NK-92 treated with Interleukin-12 subunit alpha and Interleukin-12 subunit beta, amount 100 ng/mL, for 24 hours (cell line): ENCODE data around the gene DENND6A.
A peak's percentile ranks its signal among the peaks of the same experiment; 100 is the strongest.
"Not testable (repeated sequence)": the region's sequence is repeated elsewhere in the genome, so short reads cannot be mapped to it uniquely, and the experiment has no call there.

ENCODE experiments used
- DNase-seq: peaks from one replicate; lab custom pipeline; 2025; lab: John Stamatoyannopoulos, UW

Gene DENND6A

DNA sequence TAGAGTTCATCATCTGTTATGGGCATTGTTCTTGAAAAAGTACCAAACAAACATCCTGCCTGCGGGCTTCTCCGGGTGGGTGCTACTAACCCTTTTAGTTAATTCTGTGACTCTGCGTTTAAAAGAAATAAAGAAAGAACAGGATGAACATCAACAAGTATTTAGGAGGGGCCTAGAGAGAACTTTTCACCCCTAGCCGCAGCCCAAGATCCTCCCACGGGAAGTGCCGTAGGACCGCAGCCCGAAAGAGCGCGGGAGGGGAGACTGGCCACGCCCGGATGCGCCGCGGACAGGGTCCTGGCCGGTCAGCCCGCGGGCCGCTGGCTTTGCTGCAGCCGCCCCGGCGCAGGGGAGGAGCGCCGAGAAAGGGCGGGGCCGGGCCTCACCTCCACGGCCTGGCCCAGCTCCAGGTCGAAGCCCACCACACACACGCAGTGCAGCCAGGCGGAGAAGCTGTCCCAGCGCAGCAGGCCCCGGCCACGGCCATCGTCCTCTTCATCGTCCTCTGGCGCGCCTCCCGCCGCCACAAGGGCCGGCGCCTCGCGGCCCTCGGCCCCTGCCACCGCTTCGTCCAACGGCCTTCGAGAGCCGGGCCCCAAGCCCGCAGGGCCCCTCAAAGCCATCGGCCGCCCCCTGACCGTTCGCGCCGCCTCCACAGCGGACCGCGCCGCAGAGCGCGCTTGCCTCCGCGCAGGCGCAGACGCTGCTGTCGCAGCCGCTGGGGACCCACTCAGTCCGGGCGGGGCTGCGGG, at the start of gene DENND6A:
Gene DENND6A, minus strand, starts transcription at position 682 of the 752 bp plus-strand sequence. Its CDS starts 59 bp downstream, at position 623.
- DNase-seq = peak; percentile 91

- no peak for DNase-seq
These were observed 47.1 kb upstream of the DENND6A start for GRCh38 chr3:57740027-57740426.

DNA sequence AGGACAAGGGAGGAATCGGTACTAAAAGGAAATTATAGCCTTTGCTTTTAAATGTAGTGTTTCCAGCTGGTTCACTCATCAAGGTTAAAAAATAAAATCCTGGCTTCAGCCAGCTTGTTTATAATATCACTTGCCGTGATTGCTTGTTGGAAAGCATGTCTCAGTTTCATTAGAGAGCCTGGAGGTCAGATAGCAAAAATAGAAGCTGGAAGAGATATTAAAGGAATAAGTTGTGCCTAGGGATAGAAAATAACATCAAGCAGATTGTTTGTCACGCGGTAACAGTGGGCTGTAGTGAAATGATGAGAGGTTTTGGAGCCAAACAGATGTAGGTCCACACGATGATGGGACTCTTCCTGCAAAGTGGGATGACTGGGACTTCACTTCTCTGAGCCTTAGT, 45.5 kb upstream of the DENND6A start:
- DNase-seq = no peak

DNA sequence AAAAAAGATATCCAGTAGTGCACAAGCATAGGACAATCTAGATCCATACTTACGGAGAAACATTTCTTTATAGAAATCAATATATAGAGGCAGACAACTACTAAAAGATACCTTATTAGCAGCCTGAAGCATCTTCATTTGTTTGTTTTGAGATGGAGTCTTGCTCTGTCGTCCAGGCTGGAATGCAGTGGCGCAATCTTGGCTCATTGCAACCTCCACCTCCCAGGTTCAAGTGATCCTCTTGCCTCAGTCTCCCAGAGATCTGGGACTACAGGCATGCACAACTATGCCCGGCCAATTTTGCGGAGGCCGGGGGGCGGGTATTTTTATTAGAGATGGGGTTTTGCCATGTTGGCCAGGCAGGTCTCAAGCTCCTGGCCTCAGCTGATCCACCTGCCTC, 45.0 kb upstream of the DENND6A start:
- DNase-seq = no peak

- no peak for DNase-seq
These were observed 42.5 kb upstream of the DENND6A start for GRCh38 chr3:57735405-57735804.

- DNase-seq = no peak
These were observed 40.9 kb upstream of the DENND6A start for GRCh38 chr3:57733790-57734189.

DNA sequence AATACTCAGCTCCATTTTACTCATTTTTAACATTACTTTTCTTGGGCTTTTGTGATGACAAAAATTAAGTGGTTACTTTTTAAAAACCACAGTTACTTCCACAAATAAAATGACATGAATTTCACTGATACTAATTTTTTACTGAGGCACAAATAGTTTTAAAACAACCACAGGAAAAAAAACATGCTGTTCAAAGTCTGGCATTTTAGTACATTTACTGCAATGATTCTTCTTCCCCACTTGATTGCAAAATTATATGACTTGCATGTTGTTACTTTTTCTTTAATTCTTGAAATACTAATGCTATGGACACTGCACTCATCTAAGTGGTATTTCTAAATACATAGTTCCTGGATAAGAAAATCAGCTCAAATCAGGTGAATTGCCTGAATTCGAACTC, 38.4 kb upstream of the DENND6A start:
- no peak for DNase-seq

DNA sequence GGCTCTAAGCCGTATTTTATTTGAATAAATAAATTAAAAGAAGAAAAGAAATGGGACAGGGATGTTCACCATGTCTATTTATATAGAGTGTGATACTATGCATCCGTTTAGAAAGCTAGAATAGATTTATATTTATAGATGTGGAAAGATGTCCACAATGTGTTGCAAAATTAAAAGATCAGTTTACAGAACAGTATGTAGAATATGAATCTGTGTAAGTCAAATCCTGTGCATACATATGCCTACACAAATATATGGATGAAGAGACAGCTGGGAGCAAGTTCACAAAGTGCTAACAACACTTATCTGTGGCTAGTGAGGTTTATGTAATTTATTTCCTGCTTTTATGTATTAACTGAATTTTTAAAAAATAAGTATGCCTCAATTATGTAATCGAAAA, 37.8 kb upstream of the DENND6A start:
- no peak for DNase-seq

DNA sequence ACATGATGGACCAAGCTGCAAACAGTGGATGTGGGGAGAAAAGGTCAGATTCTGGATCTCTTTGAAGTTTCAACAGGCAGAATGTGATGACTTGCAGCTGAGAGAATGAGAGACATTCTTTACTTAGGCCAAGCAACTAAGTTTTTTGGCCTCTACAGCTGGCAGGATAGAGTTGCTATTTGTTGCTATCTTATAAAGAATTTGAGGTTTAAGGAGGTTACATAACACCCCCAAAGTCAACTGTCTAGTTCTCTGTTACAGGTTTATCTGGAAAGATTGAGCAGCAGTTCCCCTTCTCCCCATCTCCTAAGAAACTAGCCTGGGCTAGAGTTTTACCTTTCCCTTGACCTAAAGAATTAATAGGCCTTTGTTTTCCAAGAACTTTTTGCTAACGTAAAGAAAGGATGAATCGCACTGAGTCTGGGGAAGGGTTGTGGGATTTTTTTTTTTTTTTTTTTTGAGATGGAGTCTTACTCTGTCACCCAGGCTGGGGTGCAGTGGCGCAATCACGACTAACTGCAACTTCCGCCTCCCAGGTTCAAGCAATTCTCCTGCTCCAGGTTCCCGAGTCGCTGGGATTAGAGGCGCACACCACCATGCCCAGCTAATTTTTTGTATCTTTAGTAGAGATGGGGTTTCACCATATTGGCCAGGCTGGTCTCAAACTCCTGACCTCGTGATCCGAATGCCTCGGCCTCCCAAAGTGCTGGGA, 36.6 kb upstream of the DENND6A start:
- DNase-seq = no peak

DNA sequence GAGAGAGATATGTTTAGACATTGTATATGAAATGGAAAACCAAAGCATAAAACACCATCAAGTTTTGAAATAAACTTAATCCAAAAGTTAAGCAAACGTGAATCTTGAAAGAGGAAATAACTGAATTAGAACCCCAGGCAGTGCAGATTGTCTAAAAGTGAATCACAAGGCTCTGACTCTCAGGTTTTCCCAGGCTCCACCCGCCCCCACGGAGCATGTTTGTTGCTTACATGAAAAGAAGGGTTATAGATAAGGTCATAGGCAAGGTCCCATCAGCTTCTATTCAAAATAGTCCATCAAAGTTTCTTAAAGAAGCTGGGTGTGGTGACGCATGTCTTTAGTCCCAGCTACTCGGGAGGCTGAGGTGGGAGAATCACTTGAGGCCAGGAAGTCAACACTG, 34.2 kb upstream of the DENND6A start:
- DNase-seq = no peak

DNA sequence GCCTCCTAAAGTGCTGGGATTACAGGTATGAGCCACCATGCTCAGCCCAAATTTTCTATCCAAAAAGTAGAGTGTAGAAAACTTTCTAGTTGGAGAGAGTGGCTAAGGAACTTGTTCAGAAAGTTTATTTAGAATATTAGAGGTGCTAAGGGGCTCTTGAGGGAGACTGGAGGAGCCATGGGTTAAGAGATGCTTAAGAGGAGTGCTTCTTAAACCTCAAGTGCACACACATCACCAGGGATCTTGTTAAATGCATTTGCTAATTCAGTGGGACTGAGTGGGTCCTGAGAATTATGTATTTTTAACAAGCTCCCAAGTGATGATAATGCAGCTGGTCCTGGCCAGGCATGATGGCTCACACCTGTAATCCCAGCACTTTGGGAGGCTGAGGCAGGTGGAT, 33.5 kb upstream of the DENND6A start:
- DNase-seq = no peak

GRCh38 chr3:57718118-57718517, 25.2 kb upstream of the DENND6A start:
- DNase-seq = no peak

DNA sequence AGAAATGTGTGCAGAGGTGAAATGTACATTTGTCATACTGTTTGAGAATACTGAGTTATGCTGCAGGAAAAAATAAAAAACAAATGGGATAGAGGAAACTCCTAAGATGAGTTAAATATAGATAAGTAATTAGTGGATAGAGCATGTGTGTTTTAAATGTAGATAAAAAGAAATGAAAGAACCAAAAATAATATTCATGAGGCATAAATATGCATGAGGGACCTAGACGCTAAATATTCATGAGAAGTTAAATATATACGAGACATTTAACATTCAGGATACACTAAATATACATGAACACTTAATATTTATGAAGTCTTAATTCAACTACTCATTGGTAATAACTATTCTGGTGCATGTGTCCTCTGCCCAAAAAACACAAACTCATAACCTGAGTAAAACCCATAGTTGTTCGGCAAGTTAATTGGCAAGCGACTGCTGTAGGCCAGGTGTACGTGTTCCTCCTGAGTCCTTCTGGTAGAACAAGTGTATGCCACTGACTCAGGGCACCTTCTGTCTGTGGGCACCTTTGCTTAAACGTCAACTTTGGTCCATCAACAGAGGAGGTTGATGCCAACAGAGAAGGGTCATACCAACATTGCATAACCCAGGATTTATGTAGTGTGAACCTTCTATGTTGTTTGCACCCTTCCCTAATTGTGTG, 24.5 kb upstream of the DENND6A start:
- no peak for DNase-seq

DNA sequence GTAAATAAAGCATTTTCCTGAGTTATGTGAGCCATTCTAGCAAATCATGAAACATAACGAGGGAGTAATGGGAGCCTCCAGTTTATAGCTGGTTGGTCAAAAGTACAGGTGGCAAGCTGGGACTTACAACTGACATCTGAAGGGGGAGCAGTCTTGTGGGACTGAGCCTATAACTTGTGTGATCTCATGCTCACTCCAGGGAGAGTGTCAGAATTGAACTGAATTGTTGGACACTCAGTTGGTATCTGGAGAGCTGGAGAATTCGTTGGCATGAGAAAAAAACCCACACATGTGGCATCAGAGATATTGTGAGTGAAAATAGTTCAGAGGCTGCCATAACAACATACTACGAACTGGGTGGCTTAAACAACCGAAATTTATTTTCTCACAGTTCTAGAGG, 22.8 kb upstream of the DENND6A start:
- no peak for DNase-seq

DNA sequence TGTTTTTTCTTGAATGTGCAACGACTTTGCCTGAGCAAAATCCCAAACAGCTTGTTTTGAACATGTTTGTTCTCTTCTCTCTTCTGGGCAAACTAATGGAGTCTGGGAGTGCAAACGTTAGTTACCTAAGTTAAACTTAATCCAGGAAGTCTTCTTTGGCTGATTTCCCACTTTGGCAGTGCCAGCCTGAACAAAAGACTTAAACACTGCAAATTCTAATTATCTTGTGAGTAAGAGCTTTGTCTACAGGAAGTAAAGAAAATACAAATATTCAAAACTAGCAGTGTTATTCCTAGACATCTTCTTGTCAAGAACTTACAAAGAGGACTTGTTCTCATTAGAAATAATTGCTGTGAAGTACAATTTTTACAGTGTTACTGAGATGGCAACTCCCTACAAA, 16.7 kb upstream of the DENND6A start:
- DNase-seq = no peak

DNA sequence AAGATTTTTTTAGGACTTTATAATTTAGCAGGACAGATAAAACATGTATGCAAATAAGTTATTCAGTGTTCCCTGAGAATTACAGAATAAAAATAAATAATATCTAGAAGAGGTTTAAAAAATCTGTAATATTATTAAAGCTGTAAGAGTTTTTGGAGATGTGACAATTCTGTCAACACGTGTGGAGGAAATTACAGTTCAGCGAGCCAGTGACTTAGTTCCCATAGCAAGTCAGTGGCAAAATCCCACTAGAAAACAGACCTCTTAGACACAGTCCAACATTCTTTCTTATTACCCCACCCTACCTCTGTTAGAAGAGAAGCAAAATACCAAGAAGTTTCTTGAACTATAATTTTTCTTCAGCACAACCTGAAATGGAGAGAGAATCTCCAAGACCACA, 16.2 kb upstream of the DENND6A start:
- DNase-seq = no peak

GRCh38 chr3:57706462-57706861, 13.6 kb upstream of the DENND6A start:
- no peak for DNase-seq

DNA sequence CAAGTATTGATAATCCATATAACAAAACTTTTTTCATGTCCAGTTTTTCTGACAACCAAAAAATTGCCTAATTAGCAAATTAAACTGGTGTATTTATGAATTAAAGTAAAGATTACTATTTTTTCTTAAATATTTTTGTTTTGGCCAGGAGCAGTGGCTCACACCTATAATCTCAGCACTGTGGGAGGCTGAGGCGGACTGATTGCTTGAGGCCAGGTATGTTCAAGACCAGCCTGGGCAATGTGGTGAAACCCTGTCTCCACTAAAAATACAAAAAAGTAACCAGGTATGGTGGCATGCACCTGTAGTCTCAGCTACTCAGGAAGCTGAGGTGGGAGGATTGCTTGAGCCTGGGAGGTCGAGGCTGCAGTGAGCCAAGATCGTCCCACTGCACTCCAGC, 12.5 kb upstream of the DENND6A start:
- DNase-seq = not testable (repeated sequence)

DNA sequence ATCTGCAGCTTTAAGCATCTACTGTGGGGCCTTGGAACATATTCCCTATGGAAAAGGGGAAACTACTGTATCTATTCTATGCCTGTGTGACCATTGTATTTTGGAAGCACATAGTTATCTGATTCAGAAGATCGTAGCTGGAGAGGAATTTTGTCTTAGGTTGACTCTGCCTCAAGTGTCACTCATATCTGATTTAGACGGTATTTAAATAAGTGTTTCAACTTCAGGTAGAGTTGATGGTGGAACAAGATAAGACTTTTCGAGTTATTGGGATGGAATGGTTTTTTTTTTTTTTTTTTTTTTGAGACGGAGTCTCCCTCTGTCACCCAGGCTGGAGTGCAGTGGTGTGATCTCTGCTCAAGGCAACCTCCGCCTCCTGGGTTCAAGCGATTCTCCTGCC, 8.9 kb upstream of the DENND6A start:
- no peak for DNase-seq

DNA sequence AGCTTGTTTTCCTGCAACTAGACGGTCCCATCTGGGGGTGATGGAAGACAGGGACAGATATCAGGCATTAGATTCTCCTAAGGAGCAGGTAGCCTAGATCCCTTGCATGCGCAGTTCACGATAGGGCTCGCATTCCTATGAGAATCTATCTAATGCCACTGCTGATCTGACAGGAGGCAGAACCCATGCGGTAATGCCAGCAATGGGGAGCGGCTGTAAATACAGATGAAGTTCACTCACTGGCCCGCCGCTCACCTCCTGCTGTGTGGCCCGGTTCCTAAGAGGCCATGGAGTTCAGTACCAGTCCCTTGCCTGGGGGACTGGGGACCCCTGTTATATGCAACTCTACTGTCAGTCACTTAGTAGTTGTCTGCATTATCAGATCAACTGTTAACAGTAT, 7.9 kb upstream of the DENND6A start:
- no peak for DNase-seq

DNA sequence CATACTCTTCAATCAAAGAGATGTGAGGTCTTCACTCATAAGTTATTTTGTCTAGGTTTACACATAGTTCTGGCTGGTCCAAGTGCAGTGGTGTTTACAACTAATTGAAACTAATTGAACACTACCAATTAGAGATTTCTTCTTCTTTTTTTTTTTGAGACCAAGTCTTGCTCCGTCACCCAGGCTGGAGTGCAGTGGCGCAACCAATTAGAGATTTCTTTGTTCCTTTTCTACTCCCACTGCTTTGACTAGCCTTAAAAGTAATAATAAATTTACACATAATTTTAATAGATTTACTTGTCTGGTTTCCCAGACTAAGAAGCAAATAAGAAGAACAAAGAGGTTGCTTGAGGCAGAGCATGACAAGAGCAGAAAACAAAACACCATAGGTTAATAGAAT, 6.7 kb upstream of the DENND6A start:
- no peak for DNase-seq

- DNase-seq = no peak
These were observed 4.0 kb upstream of the DENND6A start for GRCh38 chr3:57696801-57697321.

GRCh38 chr3:57694146-57694545, 1.3 kb upstream of the DENND6A start:
- DNase-seq = no peak
